ENCODE measurements around the gene RPL18A.

Gene RPL18A

GRCh38 chr19:17837972-17838371, 21.7 kb upstream of the RPL18A start:
- DNase-seq: no peak

- no peak for DNase-seq
Observed at GRCh38 chr19:17840019-17840418, 19.7 kb upstream of the RPL18A start.

- DNase-seq: peak; percentile 57
Observed at GRCh38 chr19:17841371-17841809, 18.3 kb upstream of the RPL18A start.

DNA sequence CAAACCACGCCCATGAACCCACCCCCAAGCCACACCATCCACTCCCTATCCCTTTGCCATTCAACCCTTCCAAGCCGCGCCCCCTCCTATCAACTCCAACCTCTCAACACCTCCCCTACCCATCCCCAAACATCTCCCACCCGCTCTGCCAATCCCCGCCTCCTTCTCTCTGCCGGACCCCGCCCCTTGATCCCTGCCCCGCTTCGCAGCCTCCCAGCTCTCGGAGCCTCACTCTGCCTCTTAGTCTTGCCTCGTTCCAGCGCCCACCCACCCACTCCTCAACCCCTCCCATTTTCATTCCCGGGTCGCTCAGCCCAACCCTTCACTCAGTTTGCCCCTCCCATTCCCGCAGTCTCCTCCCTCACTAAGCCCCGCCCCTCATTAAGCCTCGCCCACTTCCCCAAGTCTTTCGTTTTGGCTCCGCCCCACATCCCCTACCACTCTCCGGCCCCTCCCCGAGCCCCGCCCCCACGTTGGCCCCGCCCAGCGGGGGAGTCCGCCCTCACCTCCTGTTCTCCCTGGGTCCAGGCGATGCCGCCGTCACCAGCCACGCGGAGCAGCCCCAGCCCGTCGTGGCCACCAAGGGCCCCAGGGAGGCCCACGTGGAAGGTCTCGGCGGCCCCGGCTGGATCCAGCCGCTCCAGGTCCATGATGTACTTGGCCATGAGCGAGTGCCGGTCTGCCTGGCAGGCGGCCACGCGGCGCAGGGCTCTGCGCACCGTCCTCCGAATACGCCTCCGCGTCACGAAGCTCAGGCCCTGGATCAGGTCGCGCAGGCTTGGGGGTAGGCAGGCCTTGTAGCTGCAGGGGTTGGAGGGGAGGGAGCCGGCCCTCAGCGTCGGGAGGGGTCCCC, 17.7 kb upstream of the RPL18A start:
- DNase-seq: peak; percentile 77

GRCh38 chr19:17842663-17843291, 16.9 kb upstream of the RPL18A start:
- DNase-seq: no peak

- no peak for DNase-seq
Observed at GRCh38 chr19:17843292-17843827, 16.4 kb upstream of the RPL18A start.

DNA sequence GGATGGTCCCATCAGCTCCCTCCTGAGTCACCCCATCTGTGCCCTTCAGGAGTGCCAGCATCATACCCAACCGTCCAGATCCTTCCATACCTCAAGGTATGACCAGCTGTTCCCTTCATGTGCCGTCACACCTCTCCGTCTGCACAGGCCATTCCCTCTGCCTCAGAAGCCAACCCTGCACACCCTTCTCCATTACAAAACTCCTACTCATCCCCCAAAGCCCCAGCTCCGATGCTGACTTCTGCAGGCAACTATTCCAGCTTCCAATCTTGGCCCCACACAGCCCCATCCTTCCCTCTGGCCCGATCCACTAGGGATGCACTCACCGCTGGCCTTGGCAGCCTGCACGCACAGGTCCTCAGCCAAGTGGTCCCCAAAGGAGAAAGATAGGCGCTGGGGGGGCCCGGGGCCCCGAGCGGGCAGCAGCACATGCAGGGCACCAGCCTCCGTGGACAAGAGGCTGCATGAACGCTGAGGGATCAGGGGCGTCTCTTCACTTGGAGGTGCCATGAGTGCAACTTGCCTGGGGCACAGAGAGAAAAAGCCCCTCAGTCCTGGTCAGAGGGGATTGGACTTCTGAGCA, 15.7 kb upstream of the RPL18A start:
- no peak for DNase-seq

DNA sequence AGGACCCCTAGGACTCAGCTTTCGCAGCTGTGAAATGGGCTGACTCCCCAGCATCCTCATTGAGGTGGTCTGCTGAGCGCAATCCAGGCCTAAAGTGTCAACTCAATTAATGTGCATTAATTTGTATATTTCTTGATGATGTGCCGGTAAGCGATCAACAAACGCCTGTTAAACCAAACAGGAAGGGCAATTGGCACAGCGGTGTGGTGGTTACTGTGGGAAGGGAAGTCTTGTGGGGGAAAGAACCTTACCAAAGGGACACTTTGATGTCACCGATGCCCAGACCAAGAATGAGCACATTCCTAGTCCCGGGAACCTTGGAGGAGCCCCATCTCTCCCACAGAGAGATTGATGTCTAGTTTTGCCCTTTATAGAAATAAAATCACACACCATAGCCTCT, 13.6 kb upstream of the RPL18A start:
- DNase-seq: no peak

DNA sequence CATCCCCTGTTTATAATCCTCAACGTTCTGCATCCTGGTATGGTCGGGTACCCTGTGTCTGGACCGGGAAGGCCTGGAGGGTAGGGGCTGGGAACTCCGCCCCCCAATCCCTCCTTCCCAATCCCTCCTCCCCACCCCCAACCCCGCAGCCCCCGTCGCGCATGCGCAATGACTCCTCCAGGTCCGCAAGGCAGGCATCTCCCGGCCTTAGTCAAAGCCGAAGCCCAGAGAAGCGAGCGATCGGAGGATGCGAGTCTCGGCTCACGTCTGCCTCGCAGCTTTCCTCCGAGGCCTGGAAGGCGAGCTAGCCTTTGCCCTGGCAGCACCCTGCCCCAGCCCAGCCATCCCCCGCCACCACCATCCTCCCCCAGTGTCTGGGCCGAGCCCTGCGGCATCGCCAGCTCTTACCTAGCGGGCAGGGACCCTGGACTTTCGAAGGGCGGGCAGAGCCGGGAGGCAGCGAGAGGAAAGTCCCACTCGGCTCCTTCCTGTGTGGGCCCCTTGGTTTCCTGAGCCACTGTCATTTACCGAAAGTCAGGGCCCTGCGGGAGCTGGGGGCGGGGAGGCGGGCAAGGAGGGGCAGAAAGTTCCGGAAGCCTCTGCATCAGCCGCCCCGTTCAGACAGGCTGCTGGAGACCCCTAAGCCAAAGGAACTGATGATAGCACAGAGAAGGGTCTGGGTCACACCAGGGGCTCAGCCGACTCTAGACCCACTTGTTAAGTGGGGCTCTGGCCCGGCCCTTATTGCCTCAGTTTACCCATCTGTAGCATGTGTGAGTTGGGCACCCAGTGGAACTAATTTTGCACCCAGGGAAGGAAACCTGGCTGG, 12.0 kb upstream of the RPL18A start, which contains the start of gene JAK3:
TSS of gene JAK3 (minus strand) at position 445 of the 829 bp plus-strand sequence. CDS start 3,565 bp downstream, outside the sequence.
- DNase-seq: peak; percentile 51

GRCh38 chr19:17848595-17849292, 11.0 kb upstream of the RPL18A start:
- no peak for DNase-seq

GRCh38 chr19:17854061-17854460, 5.6 kb upstream of the RPL18A start:
- DNase-seq: no peak

DNA sequence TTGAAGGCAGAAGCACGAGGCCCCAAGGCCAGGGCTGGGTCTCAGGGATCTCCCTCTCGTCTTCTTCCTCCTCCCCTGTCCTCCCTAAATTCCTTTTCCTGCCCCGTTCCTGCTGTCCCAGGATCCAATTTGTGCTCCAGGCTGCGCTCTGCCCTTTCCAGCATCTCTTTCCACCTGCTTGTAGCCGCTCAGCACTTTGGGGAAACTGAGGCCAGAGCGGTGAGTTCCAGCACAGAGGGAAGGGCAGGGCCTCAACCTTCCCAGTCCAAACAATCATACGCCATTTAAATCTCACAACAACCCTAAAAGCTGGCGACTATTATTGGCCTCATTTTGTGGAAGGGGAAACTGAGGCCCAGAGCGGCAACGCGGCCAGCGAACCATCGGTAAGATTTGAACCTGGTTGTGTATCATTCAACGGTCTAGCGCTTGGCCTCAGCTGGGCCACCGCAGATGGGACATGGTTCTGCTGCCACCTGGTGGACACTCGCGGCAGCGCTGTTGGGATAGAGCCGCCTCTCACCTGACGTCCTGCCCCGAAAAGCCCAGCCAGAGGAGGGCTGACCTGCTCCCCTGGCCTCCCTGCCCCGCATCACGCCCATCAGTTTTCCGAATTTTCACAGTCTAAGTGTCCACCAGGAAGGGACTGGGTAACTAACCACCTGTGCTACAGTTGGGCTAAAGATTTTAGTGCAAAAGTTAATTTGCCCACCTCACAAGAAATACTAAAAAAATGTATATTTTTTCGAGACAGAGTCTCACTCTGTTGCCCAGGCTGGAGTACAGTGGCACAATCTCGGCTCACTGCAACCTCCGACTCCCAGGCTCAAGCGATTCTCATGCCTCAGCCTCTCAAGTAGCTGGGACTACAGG, 4.2 kb upstream of the RPL18A start:
- DNase-seq: peak; percentile 52

GRCh38 chr19:17860331-17860992, 752 bp downstream of the RPL18A start:
- DNase-seq: no peak

DNA sequence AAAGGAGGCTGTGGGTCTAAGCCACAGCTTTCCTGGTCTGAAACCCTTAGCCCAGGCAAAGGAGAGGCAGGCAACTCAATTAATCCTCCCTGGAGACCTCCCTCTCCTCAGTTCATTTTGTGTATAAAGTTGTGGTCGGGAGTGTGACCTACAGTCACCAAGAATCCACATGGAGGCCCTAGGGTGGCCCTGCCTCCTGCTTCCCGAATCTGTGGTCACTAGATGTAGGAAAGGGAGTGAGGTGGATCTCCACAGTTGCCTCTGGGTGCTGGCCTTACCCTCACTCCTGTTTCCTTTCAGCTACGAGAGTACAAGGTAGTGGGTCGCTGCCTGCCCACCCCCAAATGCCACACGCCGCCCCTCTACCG, 1.3 kb downstream of the RPL18A start:
- no peak for DNase-seq

- DNase-seq: no peak
Observed at GRCh38 chr19:17861542-17862402, 2.1 kb downstream of the RPL18A start.

GRCh38 chr19:17862711-17863519, 3.2 kb downstream of the RPL18A start:
- no peak for DNase-seq

DNA sequence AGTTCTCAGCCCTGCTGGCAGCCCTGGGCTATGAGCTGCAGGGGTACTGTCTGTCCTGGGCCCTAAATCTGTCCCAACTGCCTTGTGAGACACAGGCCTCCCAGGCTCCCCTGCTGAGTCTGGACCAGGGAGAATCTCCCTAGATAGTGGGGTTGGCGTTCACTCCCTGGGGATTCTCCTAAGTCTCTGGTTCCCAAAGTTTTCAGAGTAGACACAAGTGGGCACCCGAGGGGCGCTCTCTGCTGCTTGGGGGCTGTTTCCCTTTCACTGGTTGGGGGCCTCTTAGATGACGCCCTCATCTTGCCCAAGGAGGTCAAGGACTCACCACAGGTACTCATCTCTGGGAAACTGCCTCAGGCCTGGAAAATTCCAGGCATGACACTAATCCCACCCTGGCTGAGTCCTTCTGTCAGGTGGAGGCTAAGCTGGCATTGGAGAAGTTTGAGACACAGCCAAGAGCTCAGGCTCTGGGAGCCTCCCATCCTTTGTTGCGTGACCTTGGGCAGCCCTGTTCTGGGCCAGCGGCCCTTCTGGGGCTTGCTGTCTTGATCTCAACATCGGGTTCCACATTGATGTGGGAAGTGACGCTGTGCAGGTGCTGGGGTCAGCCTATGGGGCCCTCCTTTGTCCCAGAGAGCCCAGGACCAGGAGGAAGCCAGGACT, 3.9 kb downstream of the RPL18A start:
- DNase-seq: no peak

Data from right kidney (tissue), 1 donor.